Activated gamma-delta T cell treated with Interleukin-2 at 50 U/mL for 16 hours (primary cell): Measurements from ENCODE around the gene MACROD2.

ENCODE experiments used
- DNase-seq: peaks from one replicate; pipeline ENCODE4 v3.0.0-alpha.2; 2020

The MACROD2 gene

GRCh38 chr20:15860850-15861249 lies 1865.5 kb downstream of the MACROD2 start:
- no peak for DNase-seq

DNA sequence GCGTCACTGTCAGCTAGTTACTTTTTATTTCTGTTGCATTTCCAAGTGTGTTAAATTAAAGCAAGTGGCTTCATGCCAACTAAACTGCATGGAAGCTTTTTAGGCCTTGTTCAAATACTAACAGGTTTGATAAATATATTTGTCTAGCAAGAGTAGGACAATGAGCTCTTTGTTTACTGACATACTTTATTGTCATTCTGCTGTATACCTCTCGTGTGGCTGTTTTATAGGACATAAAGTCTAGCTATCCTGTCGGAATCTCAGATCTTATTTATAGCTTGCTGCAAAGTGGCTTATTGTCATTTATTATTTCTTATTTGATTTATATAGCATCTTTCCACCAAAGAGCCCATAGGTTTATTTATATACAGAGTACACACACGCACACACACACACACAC lies 1866.9 kb downstream of the MACROD2 start:
- DNase-seq: no peak

DNA sequence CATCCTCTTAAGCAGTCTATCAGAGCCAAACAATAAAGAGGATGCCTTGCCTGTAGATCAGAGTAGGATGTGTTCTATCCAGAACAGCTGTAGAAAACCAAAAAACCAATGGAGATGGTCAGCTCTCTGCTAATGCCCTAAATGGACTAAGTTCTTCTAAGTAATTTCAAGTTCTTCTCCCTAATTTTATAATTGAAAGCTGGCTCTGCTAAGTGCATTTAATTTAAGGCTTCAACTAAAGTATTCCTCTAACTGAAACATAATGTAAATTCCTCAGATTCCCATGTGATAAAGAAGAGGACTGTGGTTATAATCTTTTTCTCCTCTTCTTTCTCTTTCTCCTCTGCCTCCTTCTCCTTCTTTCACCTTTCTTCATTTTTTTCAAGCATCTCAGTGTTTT lies 1868.4 kb downstream of the MACROD2 start:
- DNase-seq: no peak

GRCh38 chr20:15865553-15865952 lies 1870.2 kb downstream of the MACROD2 start:
- no peak for DNase-seq

DNA sequence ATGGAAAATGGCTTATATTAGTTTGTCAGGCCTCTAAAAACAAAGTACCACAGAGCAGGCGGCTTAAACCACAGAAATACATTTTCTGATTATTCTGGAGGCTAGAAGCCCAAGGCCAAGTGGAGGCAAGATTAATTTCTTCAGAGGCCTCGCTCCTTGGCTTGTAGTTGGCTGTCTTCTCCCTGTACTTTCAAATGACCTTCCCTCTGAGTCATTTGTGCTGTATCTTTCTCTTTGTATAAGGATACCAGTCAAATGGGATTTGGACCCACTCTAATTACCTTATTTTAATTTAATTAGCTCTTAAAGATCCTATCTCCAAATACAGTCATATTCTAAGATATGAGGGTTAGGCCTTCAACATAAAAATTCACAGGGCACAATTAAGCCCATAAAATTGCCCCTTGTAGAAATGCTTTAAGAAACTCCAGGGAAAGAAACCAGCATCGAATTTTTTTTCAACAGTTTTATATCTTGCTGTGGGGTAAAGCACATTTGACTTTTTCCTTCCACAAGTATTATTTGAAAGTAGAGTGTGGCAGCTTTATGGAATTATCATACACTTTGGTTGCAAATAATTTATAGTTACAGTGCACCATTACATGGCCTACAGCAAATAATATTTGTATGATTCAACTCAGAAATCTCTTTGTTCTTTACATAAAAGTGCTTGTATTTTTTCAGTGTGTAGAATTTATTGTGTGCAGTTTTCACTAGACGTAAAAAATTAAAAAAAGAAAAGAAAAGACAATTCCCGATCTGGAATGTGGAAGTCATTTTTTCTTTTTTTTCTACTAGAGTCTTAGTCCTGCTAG lies 1871.8 kb downstream of the MACROD2 start:
- no peak for DNase-seq

GRCh38 chr20:15867899-15868298 lies 1872.6 kb downstream of the MACROD2 start:
- no peak for DNase-seq

DNA sequence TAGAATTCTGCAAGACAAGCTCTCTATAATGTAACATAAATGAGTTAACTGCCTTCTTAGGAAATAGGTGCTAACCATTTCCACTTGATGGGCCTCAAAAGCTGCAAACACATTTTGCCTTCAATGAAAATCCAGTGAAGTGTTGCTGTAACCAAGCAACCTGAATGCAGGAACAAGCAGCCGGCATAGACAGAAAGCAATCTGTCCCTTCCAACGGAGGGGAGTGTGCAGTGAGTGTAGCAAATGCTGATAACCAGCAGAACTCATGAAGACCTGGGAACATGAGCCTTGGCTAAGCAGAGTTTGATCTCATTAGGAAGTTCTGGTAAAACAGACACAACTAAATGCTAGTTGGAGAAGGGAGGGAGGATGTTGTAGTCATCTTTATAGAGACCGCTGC lies 1880.1 kb downstream of the MACROD2 start:
- DNase-seq: no peak

DNA sequence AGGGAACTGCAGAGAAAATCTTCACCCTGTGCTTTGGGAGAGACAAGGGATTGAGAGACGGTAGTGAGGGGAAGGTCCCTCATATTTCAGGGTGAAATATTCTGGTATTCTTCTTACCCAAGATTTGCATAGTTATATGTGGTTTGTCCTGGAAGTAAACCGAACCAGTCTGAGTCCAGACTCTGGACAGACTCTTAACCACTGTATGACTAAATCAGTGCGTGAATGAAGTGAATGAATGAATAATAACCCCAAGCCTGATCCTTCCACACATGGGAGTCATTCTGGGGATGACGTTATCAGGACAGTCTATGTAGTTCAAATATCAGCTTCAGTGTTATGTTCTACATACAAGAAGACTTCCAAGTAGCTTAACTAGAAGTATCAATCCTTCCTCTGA lies 1887.2 kb downstream of the MACROD2 start:
- DNase-seq: no peak

DNA sequence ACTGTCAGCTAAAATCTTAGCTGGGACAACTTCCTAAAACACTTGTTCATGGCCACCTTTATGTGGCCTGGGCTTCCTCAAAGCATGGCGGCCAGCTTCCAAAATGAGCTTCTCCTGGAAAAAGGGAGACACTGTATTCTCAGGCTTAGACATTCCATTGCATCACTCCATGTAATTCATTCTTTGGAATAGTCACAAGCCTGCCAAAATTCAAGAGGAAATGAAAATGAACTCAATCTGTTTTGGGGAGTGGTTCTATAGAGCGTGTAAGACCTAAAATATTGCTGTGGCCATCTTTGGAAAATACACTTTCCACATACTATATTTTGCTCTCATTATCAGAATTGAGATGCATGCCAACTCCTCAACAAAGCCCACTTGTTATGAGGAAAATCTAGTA lies 1890.9 kb downstream of the MACROD2 start:
- DNase-seq: no peak

DNA sequence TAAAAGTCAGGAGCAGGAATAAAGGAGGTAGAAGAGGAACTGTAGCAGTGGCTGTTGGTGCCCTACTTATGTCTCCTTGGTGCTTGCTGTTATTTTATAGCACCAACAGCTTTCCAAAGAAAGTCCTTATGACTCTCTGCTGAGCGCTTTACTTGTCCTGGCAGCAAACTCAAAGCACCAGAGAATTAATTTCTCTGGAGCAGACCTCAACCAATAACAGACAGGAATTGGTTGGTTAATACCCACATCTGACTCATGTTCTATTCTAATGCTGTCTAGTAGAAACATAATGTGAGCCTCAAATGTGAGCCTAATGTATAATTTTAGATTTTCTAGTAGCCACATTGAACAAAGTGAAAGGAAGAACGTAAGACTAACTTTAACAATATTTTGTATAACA lies 1892.1 kb downstream of the MACROD2 start:
- DNase-seq: no peak

DNA sequence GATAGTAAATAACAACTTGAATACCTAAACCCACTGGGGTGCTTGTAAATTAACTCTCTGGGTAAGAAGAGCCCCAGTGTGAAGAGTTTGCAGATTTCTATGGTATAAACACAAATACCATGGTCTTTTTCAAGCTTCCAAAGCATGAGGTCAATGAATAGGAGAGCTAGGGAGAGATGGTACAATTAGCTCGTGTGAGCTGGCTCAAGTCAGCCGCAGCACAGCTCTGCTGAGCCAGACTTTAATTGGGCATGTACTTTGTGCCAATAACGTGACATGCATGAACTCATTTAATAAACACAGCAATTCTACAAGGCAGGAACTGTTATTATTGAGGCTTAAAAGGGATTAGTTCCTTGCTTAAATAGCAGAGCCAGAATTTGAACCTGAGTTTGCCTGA lies 1893.7 kb downstream of the MACROD2 start:
- DNase-seq: no peak

DNA sequence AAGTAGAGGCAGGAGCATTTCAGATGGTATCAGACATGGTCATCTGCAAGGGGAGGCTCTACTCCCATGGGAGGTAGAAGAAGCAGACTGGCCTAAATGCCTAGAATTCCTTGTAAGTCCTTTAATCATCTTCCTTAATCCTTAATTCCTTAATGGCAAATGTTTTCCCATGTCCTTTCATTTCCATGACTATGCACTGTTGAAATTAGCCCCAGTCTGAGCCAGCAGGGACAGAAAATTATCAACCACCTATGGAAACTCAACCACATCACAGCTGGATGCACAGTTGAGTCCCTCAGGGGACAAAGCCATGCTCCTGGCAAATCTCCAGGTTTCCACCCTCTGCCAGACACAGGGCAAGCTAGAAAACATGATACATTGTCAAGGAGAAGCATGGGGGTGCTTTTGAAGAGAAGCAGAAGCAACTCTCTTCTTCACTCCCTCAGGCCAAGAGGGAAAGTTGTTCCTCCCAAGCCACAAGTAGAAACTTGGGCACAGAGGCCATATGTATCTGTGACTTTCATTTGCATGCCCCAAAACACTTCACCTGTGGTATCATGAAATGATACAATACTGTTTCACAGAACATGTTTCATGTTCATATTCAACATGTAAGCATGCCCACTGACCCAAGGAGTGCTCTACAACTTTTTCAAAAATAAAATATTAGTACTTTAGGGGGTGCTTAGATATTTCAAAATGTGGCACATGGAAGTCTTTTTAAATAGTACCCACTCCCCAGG lies 1894.4 kb downstream of the MACROD2 start:
- no peak for DNase-seq

- no peak for DNase-seq
Measured at GRCh38 chr20:15890407-15890982, 1895.2 kb downstream of the MACROD2 start.

- no peak for DNase-seq
Measured at GRCh38 chr20:15895126-15895525, 1899.8 kb downstream of the MACROD2 start.

DNA sequence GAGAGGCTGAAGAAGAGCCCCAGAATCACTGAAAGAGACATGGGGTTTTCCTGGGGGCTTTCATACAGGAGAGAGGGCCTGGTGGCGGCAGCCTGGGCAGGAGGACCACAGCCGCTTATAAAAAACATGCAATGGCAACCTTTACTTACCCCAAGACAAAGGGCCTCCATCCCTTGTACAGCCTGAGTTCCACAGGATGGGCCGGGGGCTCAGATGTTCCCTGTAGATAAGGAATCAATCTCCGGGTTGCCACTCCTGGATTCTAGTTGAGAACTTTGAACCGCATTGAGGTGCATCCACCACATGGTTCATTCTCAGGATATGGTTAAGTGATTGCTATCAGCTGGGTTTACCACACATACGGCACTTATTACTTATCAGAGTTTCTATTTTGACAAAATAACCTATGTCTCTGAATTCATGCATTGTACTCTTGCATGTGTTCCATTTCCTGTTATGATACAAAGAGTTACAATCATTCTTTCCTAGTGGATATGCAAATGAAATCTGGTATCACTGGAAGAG lies 1900.3 kb downstream of the MACROD2 start:
- DNase-seq: no peak

- no peak for DNase-seq
Measured at GRCh38 chr20:15899967-15900366, 1904.7 kb downstream of the MACROD2 start.

DNA sequence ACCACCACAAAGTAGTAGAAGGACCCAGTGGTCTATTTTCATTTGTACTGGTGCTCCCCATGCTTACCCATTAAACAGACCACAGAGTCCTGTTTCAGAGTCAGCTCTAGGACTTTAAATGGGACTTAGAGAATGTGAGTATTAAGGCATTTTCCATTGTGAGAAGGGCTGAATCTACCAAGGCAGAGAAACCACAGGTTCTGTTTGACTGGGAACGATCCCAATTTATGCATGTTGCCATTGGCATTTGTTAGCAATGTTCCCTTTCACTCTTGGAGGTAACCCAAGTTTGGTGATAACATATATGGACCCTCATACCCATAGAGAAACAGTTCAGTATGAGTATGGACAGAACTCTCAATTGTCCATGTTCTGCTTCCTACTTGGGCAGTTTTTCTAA lies 1905.1 kb downstream of the MACROD2 start:
- no peak for DNase-seq

DNA sequence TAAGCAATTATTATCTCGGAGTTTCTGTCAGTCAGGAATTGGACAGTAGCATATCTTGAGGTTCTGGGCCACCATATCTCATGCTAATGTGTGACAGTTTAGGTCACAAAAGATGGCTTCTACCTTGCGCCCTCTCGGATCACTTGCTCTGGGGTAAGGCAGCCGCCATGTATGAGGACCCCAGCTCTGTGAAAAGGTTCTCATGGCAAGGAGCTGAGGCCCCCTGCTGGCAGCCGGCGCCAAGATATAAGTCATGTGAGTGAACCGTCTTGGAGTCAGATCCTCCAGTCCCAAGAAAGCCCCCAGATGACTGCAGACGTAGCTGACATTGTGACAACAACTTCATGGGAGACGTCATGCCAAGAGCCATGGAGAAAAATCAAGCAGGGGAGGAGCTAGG lies 1907.2 kb downstream of the MACROD2 start:
- DNase-seq: no peak

DNA sequence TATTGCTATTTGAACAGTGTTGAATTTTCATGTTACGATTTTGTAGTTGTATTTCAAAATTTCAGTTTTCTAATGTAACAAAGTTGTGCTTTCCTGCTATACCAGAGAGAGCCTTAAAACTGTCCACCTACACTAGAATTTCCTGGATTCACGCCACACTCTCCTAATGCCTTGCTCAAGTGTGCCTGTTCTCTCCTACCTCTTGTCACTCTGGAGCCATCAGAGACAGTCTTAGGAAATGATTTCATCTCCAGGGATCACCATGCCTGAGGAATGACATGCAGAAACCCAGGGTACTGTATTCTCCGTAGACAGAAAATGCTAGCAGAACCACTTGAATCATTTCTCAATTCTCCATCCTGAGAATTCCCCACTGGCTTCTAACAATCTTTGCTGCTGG lies 1910.3 kb downstream of the MACROD2 start:
- DNase-seq: no peak

- no peak for DNase-seq
Measured at GRCh38 chr20:15909995-15910394, 1914.7 kb downstream of the MACROD2 start.

DNA sequence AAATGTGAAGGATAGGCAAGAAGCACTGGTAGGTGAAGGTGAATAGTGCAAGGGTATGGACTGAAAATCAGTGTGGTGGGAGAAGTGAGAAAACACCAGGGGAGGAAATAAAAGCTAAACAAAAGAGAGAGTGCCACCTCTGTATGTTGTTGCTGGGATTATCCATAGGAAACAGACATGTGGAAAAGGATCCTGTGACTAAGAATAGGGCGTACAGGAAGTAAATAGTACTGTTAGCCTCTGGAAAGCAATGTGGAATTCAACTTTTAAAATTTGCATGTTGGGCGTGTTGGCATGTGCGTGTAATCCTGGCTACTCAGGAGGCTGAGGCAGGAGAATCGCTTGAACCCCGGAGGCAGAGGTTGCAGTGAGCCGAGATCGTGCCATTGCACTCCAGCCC lies 1916.3 kb downstream of the MACROD2 start:
- DNase-seq: no peak

DNA sequence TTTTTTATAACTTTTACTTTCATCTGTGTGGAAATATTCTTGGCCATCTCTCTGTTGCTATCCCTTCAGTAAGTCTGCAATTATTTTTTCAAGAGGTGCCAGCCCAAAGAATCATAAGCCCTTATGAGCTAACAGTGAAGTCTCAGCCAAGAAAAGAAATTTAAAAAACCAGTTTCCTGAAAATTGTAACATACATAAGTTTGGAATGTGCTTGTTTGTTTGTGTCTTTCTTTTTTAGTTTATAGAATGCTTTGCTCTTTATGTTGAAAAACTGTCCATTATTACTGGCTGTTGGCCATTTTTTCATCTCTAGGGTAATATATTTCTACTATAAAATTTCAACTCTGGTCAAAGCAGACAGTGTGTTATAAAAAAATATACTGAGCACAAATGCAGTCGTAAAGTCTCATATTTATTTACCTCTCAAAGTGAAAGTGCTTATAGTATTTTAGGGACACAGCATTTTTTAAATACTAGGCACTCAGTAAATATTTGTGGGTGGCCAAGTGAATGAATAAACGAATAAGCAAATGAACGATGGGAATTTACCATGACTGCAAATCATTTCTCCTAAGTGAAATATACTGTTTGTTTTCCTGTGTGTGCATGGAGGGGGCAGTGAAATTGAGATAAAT lies 1918.2 kb downstream of the MACROD2 start:
- DNase-seq: no peak

DNA sequence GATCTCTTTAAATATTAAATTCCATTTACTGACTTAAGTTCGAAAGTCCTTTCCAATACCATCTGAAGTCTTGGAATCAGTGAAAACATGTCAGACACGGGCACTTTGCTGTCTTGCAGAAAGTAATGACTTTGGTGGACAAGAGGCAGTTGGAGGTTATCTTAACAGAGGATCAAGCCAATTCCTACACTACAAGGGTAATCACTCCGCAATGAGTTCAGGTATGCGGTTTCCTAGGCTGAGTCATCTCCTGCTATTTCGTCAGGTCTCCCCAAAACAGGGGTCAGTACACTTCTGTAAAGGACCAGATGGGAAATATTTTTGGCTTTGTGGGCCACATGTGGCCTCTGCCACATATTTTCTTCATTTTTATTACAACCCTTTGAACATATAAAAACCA lies 1921.3 kb downstream of the MACROD2 start:
- no peak for DNase-seq
